Tibial nerve (tissue), 4 donors: ENCODE data around the gene TTC22. TPM values are rescaled to one million over a fixed set of nuclear protein-coding genes. Genes with fewer than 3 reads are reported as not detected.

Experiments used
- DNase-seq, 2 donors: peaks; one replicate each; pipeline ENCODE4 v3.0.0-alpha.2; 2019; ENCODE audit warnings: low spot score in 2 of 2
- H3K27ac ChIP-seq, 4 donors: fragments of 200-600 bp; sonication (generic) in 3 of 4; one replicate each; pipeline ENCODE4 v1.5.1; 2017 to 2019; ENCODE audit warnings: mild to moderate bottlenecking in 1 of 4
- H3K27me3 ChIP-seq, 2 donors: fragments of 200-600 bp; sonication (generic) in 1 of 2; one replicate each; pipeline versions ENCODE4 v1.5.1 to v1.6.0; 2017 to 2019
- H3K36me3 ChIP-seq, 3 donors: fragments of 200-600 bp; sonication (generic); one replicate each; pipeline ENCODE4 v1.5.1; 2018 to 2019
- H3K4me1 ChIP-seq, 4 donors: fragments of 200-600 bp; sonication (generic) in 3 of 4; one replicate each; pipeline ENCODE4 v1.5.1; 2017 to 2019
- H3K4me3 ChIP-seq, 4 donors: fragments of 200-600 bp; sonication (generic) in 3 of 4; one replicate each; pipeline ENCODE4 v1.5.1; 2017 to 2019; ENCODE audit warnings: mild to moderate bottlenecking in 1 of 4, moderate library complexity in 1 of 4
- H3K9me3 ChIP-seq, 4 donors: fragments of 200-600 bp; sonication (generic) in 3 of 4; one replicate each; pipeline ENCODE4 v1.5.1; 2017 to 2019
- CTCF ChIP-seq, 5 experiments: fragments of 200-600 bp in 3 of 5; fragments of 450-650 bp in 2 of 5; sonication (generic) in 3 of 5; IDR thresholded peaks; one replicate each; pipeline ENCODE4 v1.5.1; 2016 to 2019; ENCODE audit warnings: antibody characterized with exemption in 5 of 5, mild to moderate bottlenecking in 3 of 5, moderate library complexity in 2 of 5
- EP300 ChIP-seq, 2 donors: sonication (generic); formaldehyde crosslinking; IDR thresholded peaks; one replicate each; pipeline ENCODE4 v1.6.1; 2017; ENCODE audit warnings: antibody characterized with exemption in 2 of 2, mild to moderate bottlenecking in 1 of 2
- POLR2A ChIP-seq, 2 donors: fragments of 450-650 bp; IDR thresholded peaks; one replicate each; pipeline ENCODE4 v1.6.1; 2017; ENCODE audit warnings: antibody characterized with exemption in 2 of 2, mild to moderate bottlenecking in 2 of 2, moderate library complexity in 2 of 2
- WGBS, 2 donors: methylation state at CpG; one replicate each; pipeline ENCODE4 v1.1.5; 2018; 5-methylcytosine and 5-hydroxymethylcytosine counted together
- total RNA-seq, 4 donors: library from RNA; depleted of rRNA; stranded (reverse); fragments of >200 nt; gene quantifications; one replicate each; pipeline ENCODE4 v1.1.0, GENCODE V29; 2016

Gene TTC22
- total RNA-seq, 4 donors from 2014 or later: not detected

GRCh38 chr1:54848134-54848948 lies 47.2 kb upstream of the TTC22 start:
- TF ChIP-seq POLR2A (IDR thresholded peaks at IDR 0.05) (no peak), CTCF (IDR thresholded peaks at IDR 0.05) (no peak), EP300 (IDR thresholded peaks at IDR 0.05) (no peak)
- Histone ChIP-seq H3K27me3 (no peaks in the 10 kb centered on the region), H3K27ac (no peak overlapping the region), H3K36me3 (peaks cover 0 to 74% (median 0%) of the 10 kb centered on the region in 3 donors), H3K9me3 (peaks cover 0 to 6% (median 0%) of the 10 kb centered on the region in 4 donors), H3K4me3 (no peak overlapping the region), H3K4me1 (peaks cover 0 to 15% (median 4%) of the 10 kb centered on the region in 4 donors)
- 94 to 97% methylated on average over 7 of the region's 7 CpGs for WGBS, 2 donors
- DNase-seq: no peak

GRCh38 chr1:54846716-54847284 lies 45.7 kb upstream of the TTC22 start:
- TF ChIP-seq POLR2A (IDR thresholded peaks at IDR 0.05) (no peak), CTCF (IDR thresholded peaks at IDR 0.05) (no peak), EP300 (IDR thresholded peaks at IDR 0.05) (no peak)
- Histone ChIP-seq H3K27me3 (no peaks in the 10 kb centered on the region), H3K4me3 (no peak overlapping the region), H3K36me3 (peaks cover 0 to 63% (median 0%) of the 10 kb centered on the region in 3 donors), H3K9me3 (peaks cover 0 to 9% (median 0%) of the 10 kb centered on the region in 4 donors), H3K4me1 (peaks cover 0 to 15% (median 4%) of the 10 kb centered on the region in 4 donors), H3K27ac (no peak overlapping the region)
- no peak for DNase-seq
- WGBS, 2 donors: 92 to 95% methylated on average over 9 of the region's 9 CpGs

GRCh38 chr1:54846301-54846700 lies 45.2 kb upstream of the TTC22 start:
- Histone ChIP-seq H3K27me3 (no peaks in the 10 kb centered on the region), H3K4me1 (peaks cover 0 to 12% (median 4%) of the 10 kb centered on the region in 4 donors), H3K9me3 (peaks cover 0 to 9% (median 0%) of the 10 kb centered on the region in 4 donors), H3K36me3 (peaks cover 0 to 58% (median 0%) of the 10 kb centered on the region in 3 donors), H3K4me3 (no peak overlapping the region), H3K27ac (no peak overlapping the region)
- 90 to 95% methylated on average over 3 of the region's 3 CpGs for WGBS, 2 donors
- TF ChIP-seq POLR2A (IDR thresholded peaks at IDR 0.05): no peak
- TF ChIP-seq CTCF (IDR thresholded peaks at IDR 0.05): no peak
- TF ChIP-seq EP300 (IDR thresholded peaks at IDR 0.05): no peak
- DNase-seq: no peak

GRCh38 chr1:54845772-54846171 lies 44.6 kb upstream of the TTC22 start:
- Histone ChIP-seq H3K27me3 (no peaks in the 10 kb centered on the region), H3K9me3 (peaks cover 0 to 9% (median 0%) of the 10 kb centered on the region in 4 donors), H3K4me1 (peaks cover 0 to 8% (median 4%) of the 10 kb centered on the region in 4 donors), H3K4me3 (no peak overlapping the region), H3K36me3 (peaks cover 0 to 53% (median 0%) of the 10 kb centered on the region in 3 donors), H3K27ac (no peak overlapping the region)
- no peak for TF ChIP-seq CTCF (IDR thresholded peaks at IDR 0.05)
- TF ChIP-seq POLR2A (IDR thresholded peaks at IDR 0.05): no peak
- no peak for TF ChIP-seq EP300 (IDR thresholded peaks at IDR 0.05)
- 80 to 84% methylated on average over 5 of the region's 5 CpGs for WGBS, 2 donors
- no peak for DNase-seq

GRCh38 chr1:54844564-54844963 lies 43.4 kb upstream of the TTC22 start:
- no peaks in the 10 kb centered on the region for H3K4me1 ChIP-seq
- DNase-seq: no peak
- H3K27ac ChIP-seq: no peak overlapping the region
- no peak overlapping the region for H3K4me3 ChIP-seq
- peaks cover 0 to 9% (median 0%) of the 10 kb centered on the region in 4 donors for H3K9me3 ChIP-seq
- TF ChIP-seq POLR2A (IDR thresholded peaks at IDR 0.05): no peak
- no peak for TF ChIP-seq EP300 (IDR thresholded peaks at IDR 0.05)
- TF ChIP-seq CTCF (IDR thresholded peaks at IDR 0.05): no peak
- no peaks in the 10 kb centered on the region for H3K27me3 ChIP-seq
- 84 to 86% methylated on average over 3 of the region's 3 CpGs for WGBS, 2 donors
- H3K36me3 ChIP-seq: peaks cover 0 to 41% (median 0%) of the 10 kb centered on the region in 3 donors
